ENCODE data around the gene ARID5A.

Gene ARID5A

GRCh38 chr2:96580771-96581170 lies 44.2 kb downstream of the ARID5A start:
- DNase-seq (ENCODE audit: extremely low read depth, low read depth): no peak
- no peak for TF ChIP-seq CTCF (IDR thresholded peaks at IDR 0.05; ENCODE audit: low read depth, low read length)

DNA sequence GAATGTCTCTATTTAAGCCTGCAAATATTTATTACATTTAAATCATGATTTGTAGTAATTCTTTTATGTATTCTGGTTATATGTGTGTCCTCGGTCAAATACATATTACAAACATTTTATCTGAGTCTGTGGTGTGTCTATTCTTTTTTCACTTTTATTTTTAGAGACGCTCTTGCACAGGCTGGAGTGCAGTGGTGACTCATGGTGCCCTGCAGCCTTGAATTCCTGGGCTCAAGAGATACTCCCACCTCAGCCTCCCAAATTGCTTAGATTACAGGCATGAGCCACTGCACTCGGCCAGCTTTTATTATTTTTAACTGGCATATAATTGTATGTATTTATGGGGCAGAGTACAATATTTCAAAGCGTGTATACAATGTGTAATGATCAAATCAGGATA lies 47.5 kb downstream of the ARID5A start:
- DNase-seq (ENCODE audit: extremely low read depth, low read depth): no peak
- no peak for TF ChIP-seq CTCF (IDR thresholded peaks at IDR 0.05; ENCODE audit: low read depth, low read length)

GRCh38 chr2:96587843-96588242 lies 51.3 kb downstream of the ARID5A start:
- TF ChIP-seq CTCF (IDR thresholded peaks at IDR 0.05; ENCODE audit: low read depth, low read length): no peak
- DNase-seq (ENCODE audit: extremely low read depth, low read depth): no peak

DNA sequence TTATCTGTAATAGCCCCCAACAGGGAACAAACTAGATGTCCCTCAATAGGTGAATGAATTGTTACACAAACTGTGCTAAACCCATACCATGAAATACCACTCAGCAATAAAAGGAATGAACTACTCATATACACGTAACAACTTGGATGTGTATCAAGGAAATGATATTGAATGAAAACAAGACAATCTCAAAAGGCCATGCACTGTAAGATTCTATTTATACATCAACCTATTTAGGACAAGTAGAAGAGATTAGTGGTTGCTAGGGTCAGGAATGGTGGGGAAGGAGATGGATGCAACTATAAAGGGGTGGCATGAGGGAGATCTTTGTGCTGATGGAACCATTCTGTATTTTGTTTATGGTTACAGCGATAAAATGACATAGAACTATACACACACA lies 54.5 kb downstream of the ARID5A start:
- no peak for DNase-seq (ENCODE audit: extremely low read depth, low read depth)
- no peak for TF ChIP-seq CTCF (IDR thresholded peaks at IDR 0.05; ENCODE audit: low read depth, low read length)

GRCh38 chr2:96591494-96591893 lies 54.9 kb downstream of the ARID5A start:
- DNase-seq (ENCODE audit: extremely low read depth, low read depth): no peak
- no peak for TF ChIP-seq CTCF (IDR thresholded peaks at IDR 0.05; ENCODE audit: low read depth, low read length)

DNA sequence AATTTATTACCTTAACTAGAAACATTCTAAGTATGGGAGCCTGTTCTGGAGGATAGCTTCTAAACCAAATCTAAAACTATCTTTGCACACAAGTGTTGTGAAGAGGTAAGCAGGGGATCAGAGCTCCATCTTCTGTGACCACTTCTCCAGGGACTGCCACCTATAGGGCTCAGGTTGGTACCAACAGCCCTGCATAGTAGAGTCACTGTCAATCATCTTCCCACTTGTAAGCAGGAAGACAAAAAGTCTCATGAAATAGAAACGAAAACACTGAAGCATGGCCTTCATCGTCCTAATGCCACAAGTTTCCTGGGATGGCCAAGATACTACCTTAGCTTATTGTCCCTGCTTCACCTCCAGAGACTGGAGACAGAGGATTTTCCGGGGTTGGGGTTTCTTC lies 57.7 kb downstream of the ARID5A start:
- no peak for DNase-seq (ENCODE audit: extremely low read depth, low read depth)
- TF ChIP-seq CTCF (IDR thresholded peaks at IDR 0.05; ENCODE audit: low read depth, low read length): no peak

GRCh38 chr2:96594691-96595152 lies 58.2 kb downstream of the ARID5A start:
- no peak for TF ChIP-seq CTCF (IDR thresholded peaks at IDR 0.05; ENCODE audit: low read depth, low read length)
- DNase-seq (ENCODE audit: extremely low read depth, low read depth): no peak

Data from AG09319 (cell line).